Esophagus muscularis mucosa (tissue), 4 donors: ENCODE measurements around the gene VAV1. TPM values are rescaled to one million over a fixed set of nuclear protein-coding genes. Genes with fewer than 3 reads are reported as not detected.
"Not testable (repeated sequence)": the region's sequence is repeated elsewhere in the genome, so short reads cannot be mapped to it uniquely, and the experiment has no call there.

Experiments
- DNase-seq: peaks from one replicate; pipeline ENCODE4 v3.0.0-alpha.2; 2017; ENCODE audit errors: extremely low spot score
- H3K27ac ChIP-seq, 4 donors: fragments of 200-600 bp; sonication (generic); replicated peaks in 1 of 4; 1 replicate in 3 of 4; 2 replicates in 1 of 4; pipeline ENCODE4 v1.5.1; 2016 to 2019; ENCODE audit warnings: mild to moderate bottlenecking in 1 of 4
- H3K27me3 ChIP-seq, 4 donors: fragments of 200-600 bp; sonication (generic); one replicate each; pipeline versions ENCODE4 v1.5.1 to v1.6.0; 2016 to 2019
- H3K36me3 ChIP-seq, 4 donors: fragments of 200-600 bp; sonication (generic); one replicate each; pipeline ENCODE4 v1.5.1; 2016 to 2019
- H3K4me1 ChIP-seq, 4 donors: fragments of 200-600 bp; sonication (generic); one replicate each; pipeline ENCODE4 v1.5.1; 2016 to 2019
- H3K4me3 ChIP-seq, 4 donors: fragments of 200-600 bp; sonication (generic); 1 replicate in 2 of 4; 2 replicates in 2 of 4; pipeline ENCODE4 v1.5.1; 2016 to 2019; ENCODE audit warnings: mild to moderate bottlenecking in 4 of 4, moderate library complexity in 1 of 4
- H3K9me3 ChIP-seq, 4 donors: fragments of 200-600 bp; sonication (generic); 1 replicate in 3 of 4; 2 replicates in 1 of 4; pipeline ENCODE4 v1.5.1; 2016 to 2019
- CTCF ChIP-seq, 3 experiments: fragments of 200-600 bp in 2 of 3; fragments of 450-650 bp in 1 of 3; sonication (generic) in 2 of 3; IDR thresholded peaks; one replicate each; pipeline ENCODE4 v1.5.1; 2017 to 2019; ENCODE audit warnings: antibody characterized with exemption in 3 of 3, mild to moderate bottlenecking in 2 of 3, moderate library complexity in 1 of 3
- EP300 ChIP-seq: sonication (generic); formaldehyde crosslinking; IDR thresholded peaks from one replicate; pipeline ENCODE4 v1.6.1; 2017; ENCODE audit warnings: antibody characterized with exemption
- POLR2A ChIP-seq: fragments of 450-650 bp; IDR thresholded peaks from one replicate; pipeline ENCODE4 v1.6.1; 2017; ENCODE audit warnings: antibody characterized with exemption, moderate library complexity, mild to moderate bottlenecking, low read depth
- POLR2AphosphoS5 ChIP-seq, 2 donors: sonication (generic); formaldehyde crosslinking; IDR thresholded peaks; one replicate each; pipeline ENCODE4 v1.6.1; 2017; ENCODE audit warnings: antibody characterized with exemption in 2 of 2
- WGBS: methylation state at CpG from one replicate; pipeline ENCODE4 v1.1.5; 2018; 5-methylcytosine and 5-hydroxymethylcytosine counted together
- intact Hi-C: fragments of 100-400 bp; cut with DNase I; formaldehyde crosslinking; loops from one replicate; pipeline ENCODE4 v1.15.1; 2023
- total RNA-seq, 4 donors: library from RNA; depleted of rRNA; stranded (reverse); fragments of >200 nt; gene quantifications; one replicate each; pipeline versions ENCODE4 v1.1.0 to v1.2.1, GENCODE V29; 2016

The VAV1 gene
- total RNA-seq, 4 donors from 2014 or later, result 2.9 to 8.0 (median 4.1) TPM

- WGBS, result 2% methylated on average over 9 of the region's 15 CpGs
- H3K4me1 ChIP-seq, result peaks cover 17 to 22% (median 21%) of the 10 kb centered on the region in 4 donors
- intact Hi-C loops, result no loop called here
- no peak for DNase-seq
- TF ChIP-seq POLR2AphosphoS5 (IDR thresholded peaks at IDR 0.05) (no peak), POLR2A (no peak), EP300 (no peak), CTCF (IDR thresholded peaks at IDR 0.05) (no peak)
- no peaks in the 10 kb centered on the region for H3K36me3 ChIP-seq
- peak overlapping the region; percentile 21 to 55 (median 38) for H3K4me3 ChIP-seq
- peak overlapping the region in 1 of 4 donors; percentile 28 for H3K27ac ChIP-seq
- peaks cover 0 to 75% (median 20%) of the 10 kb centered on the region in 4 donors for H3K27me3 ChIP-seq
- H3K9me3 ChIP-seq, result no peaks in the 10 kb centered on the region
Observed at GRCh38 chr19:6767081-6767356, 5.5 kb upstream of the VAV1 start.

GRCh38 chr19:6767357-6768235 lies 4.9 kb upstream of the VAV1 start, which contains the start of gene SH2D3A:
TSS of gene SH2D3A (minus strand) at chr19:6767435. CDS start at chr19:6763748, 3,687 bp downstream.
- H3K9me3 ChIP-seq, result no peaks in the 10 kb centered on the region
- no peaks in the 10 kb centered on the region for H3K36me3 ChIP-seq
- peaks cover 17 to 22% (median 21%) of the 10 kb centered on the region in 4 donors for H3K4me1 ChIP-seq
- peak within 1 kb of the TSS; percentile 21 to 55 (median 38) for H3K4me3 ChIP-seq
- WGBS, result 7% methylated on average over 41 of the region's 47 CpGs
- DNase-seq, result no peak
- TF ChIP-seq POLR2A, result no peak
- TF ChIP-seq EP300, result no peak
- TF ChIP-seq CTCF (IDR thresholded peaks at IDR 0.05), result no peak
- no peak for TF ChIP-seq POLR2AphosphoS5 (IDR thresholded peaks at IDR 0.05)
- H3K27me3 ChIP-seq, result peaks cover 0 to 81% (median 20%) of the 10 kb centered on the region in 4 donors
- H3K27ac ChIP-seq, result peak within 1 kb of the TSS in 2 of 4 donors; percentile 10 to 28
- intact Hi-C loops, result no loop called here

- no peaks in the 10 kb centered on the region for H3K36me3 ChIP-seq
- peaks cover 0 to 84% (median 20%) of the 10 kb centered on the region in 4 donors for H3K27me3 ChIP-seq
- 66% methylated on average over 8 of the region's 8 CpGs for WGBS
- intact Hi-C loops, result no loop called here
- TF ChIP-seq EP300, result no peak
- no peak for TF ChIP-seq POLR2A
- TF ChIP-seq CTCF (IDR thresholded peaks at IDR 0.05), result no peak
- no peak for TF ChIP-seq POLR2AphosphoS5 (IDR thresholded peaks at IDR 0.05)
- H3K4me3 ChIP-seq, result peak overlapping the region in 1 of 4 donors; percentile 55
- peaks cover 17 to 22% (median 21%) of the 10 kb centered on the region in 4 donors for H3K4me1 ChIP-seq
- H3K27ac ChIP-seq, result peak overlapping the region in 1 of 4 donors; percentile 10
- H3K9me3 ChIP-seq, result no peaks in the 10 kb centered on the region
- no peak for DNase-seq
Observed at GRCh38 chr19:6768236-6768785, 4.2 kb upstream of the VAV1 start.

GRCh38 chr19:6769006-6769619 lies 3.4 kb upstream of the VAV1 start:
- no peak overlapping the region for H3K27ac ChIP-seq
- no peaks in the 10 kb centered on the region for H3K9me3 ChIP-seq
- TF ChIP-seq POLR2A, result no peak
- TF ChIP-seq EP300, result no peak
- TF ChIP-seq POLR2AphosphoS5 (IDR thresholded peaks at IDR 0.05), result no peak
- peak; percentile 34 to 48 (median 37) for TF ChIP-seq CTCF (IDR thresholded peaks at IDR 0.05)
- H3K4me3 ChIP-seq, result no peak overlapping the region
- H3K27me3 ChIP-seq, result peaks cover 0 to 78% (median 20%) of the 10 kb centered on the region in 4 donors
- peaks cover 17 to 22% (median 21%) of the 10 kb centered on the region in 4 donors for H3K4me1 ChIP-seq
- 55% methylated on average over 10 of the region's 11 CpGs for WGBS
- no peak for DNase-seq
- intact Hi-C loops, result no loop called here
- no peaks in the 10 kb centered on the region for H3K36me3 ChIP-seq

- H3K4me3 ChIP-seq, H3K9me3 ChIP-seq, H3K36me3 ChIP-seq, intact Hi-C loops, DNase-seq, H3K27ac ChIP-seq: not testable (repeated sequence)
- Histone ChIP-seq H3K4me1 (peaks cover 11 to 14% (median 13%) of the 10 kb centered on the region in 4 donors), H3K27me3 (peaks cover 0 to 54% (median 14%) of the 10 kb centered on the region in 4 donors)
- 86% methylated on average over 7 of the region's 7 CpGs for WGBS
Observed at GRCh38 chr19:6771648-6772027, 870 bp upstream of the VAV1 start.
